Ovary (tissue), 9 donors: ENCODE measurements around the gene UQCRHL. TPM values are rescaled to one million over a fixed set of nuclear protein-coding genes. Genes with fewer than 3 reads are reported as not detected.

Experiments used
- DNase-seq, 5 donors: peaks; one replicate each; pipeline ENCODE4 v3.0.0-alpha.2; 2019 to 2020
- H3K27ac ChIP-seq, 2 donors: fragments of 200-600 bp; one replicate each; pipeline versions ENCODE4 v1.5.1 to v1.8.0; 2019 to 2022
- H3K27me3 ChIP-seq: fragments of 200-600 bp; one replicate; pipeline ENCODE4 v1.8.0; 2022
- H3K36me3 ChIP-seq: fragments of 200-600 bp; sonication (generic); one replicate; pipeline ENCODE4 v1.5.1; 2019
- H3K4me1 ChIP-seq: one replicate; pipeline ENCODE4 v1.8.1; 2013; ENCODE audit warnings: mild to moderate bottlenecking, moderate library complexity; ENCODE audit not compliant: insufficient read depth
- H3K4me3 ChIP-seq: fragments of 200-600 bp; sonication (generic); one replicate; pipeline ENCODE4 v1.5.1; 2017
- H3K9me3 ChIP-seq, 2 donors: fragments of 200-600 bp in 1 of 2; sonication (generic) in 1 of 2; one replicate each; pipeline versions ENCODE4 v1.5.1 to v1.8.1; 2013 to 2019; ENCODE audit warnings: mild to moderate bottlenecking in 1 of 2, moderate library complexity in 1 of 2
- EP300 ChIP-seq: sonication (generic); formaldehyde crosslinking; IDR thresholded peaks from one replicate; pipeline ENCODE4 v1.6.1; 2017; ENCODE audit warnings: antibody characterized with exemption
- POLR2A ChIP-seq: fragments of 450-650 bp; IDR thresholded peaks from one replicate; pipeline ENCODE4 v1.6.1; 2017; ENCODE audit warnings: antibody characterized with exemption, mild to moderate bottlenecking, moderate library complexity
- WGBS, 3 donors: extraction: QIAGEN DNeasy Blood & Tissue Kit in 1 of 3; methylation state at CpG; one replicate each; pipeline versions ENCODE4 v1.1.5 to v1.1.7; 2013 to 2017; 5-methylcytosine and 5-hydroxymethylcytosine counted together
- intact Hi-C, 4 donors: fragments of 100-400 bp; cut with DNase I; formaldehyde crosslinking; loops; one replicate each; pipeline versions ENCODE4 v1.11.0 to v1.15.1; 2022 to 2023
- polyA plus RNA-seq, 2 donors: library from polyadenylated mRNA; stranded (reverse); fragments of 200-250 nt in 1 of 2; fragments of 350-450 nt in 1 of 2; fragmentation: Illumina TruSeq in 1 of 2; extraction: RNeasy Lipid Tissue Mini Kit (QIAGEN cat#74804) in 1 of 2; gene quantifications; one replicate each; pipeline ENCODE4 v1.2.3, GENCODE V29; 2013 to 2014
- total RNA-seq, 7 donors: library from RNA; depleted of rRNA in 2 of 7; stranded (reverse); fragments of >200 nt in 2 of 7; fragmentation: NEBNext Ultra II Directional in 3 of 7; extraction: Animal tissue kit (Norgen Biotek cat#: 25700) in 3 of 7; gene quantifications; one replicate each; pipeline versions ENCODE4 v1.1.0 to v1.2.4, GENCODE V29; 2016 to 2023
- TF ChIP-seq, protein P1 (sequence below), 3 donors: fragments of 450-650 bp in 2 of 3; fragments of 200-600 bp in 1 of 3; IDR thresholded peaks; one replicate each; pipeline versions ENCODE4 v1.5.1 to v1.8.0; 2016 to 2022; ENCODE audit warnings: antibody characterized with exemption in 3 of 3, mild to moderate bottlenecking in 1 of 3
- donor health status: DM: no; HTN: no; CAD: no; lungs with moderate emphysema.
- donor health status: DM: no; HTN: no; CAD: no.
- donor health status: Bipolar disorder and iron deficiency.
- donor health status: DM: yes; HTN: yes; CAD: no.
- donor health status: DM: no; HTN: no; CAD: no.
- donor health status: DM: yes; HTN: yes; CAD: no.

UQCRHL gene
- total and polyA plus RNA-seq, 9 donors: 0.65 to 5.6 (median 1.4) TPM

DNA sequence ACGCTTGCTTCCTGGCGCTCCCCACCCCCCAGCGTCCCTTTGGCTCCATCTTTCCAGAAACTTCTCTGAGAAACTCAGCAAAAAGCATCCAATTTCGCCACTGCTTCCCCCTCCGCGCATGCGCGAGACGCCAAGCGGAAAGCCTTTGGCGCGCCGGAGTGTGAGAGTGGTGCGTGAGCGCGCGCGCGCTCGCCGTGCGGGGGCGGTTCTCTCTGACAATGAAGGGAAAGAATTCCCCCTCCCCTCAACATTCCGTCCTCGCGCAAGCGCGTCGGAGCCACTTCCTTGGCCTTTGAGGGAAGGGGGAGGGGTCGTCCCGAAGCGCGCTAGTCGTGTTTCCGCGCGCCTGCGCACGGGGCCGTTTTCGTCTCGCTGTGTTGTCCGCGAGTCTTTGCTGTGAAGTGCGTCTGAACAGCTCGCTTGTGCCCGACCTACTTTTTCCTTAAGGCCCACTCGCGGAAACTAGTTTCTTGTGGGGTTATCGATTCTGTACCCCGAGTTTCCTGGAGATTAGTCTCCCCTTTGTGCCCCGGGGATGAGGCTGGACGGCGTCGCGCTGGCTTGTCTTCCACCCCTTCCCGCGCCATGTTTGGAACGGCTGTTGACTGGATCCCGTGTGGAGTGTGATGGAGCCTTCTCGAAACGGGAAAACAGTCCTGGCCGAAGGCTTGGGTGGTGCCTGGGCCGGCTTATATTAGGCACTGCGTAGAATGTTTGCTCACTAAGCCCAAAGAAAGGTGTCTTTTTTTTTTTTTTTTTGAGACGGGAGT, 28.5 kb upstream of the UQCRHL start:
- Histone ChIP-seq H3K4me3 (peak overlapping the region; percentile 53), H3K27me3 (no peaks in the 10 kb centered on the region), H3K27ac (peak overlapping the region; percentile 99 to 100), H3K9me3 (no peaks in the 10 kb centered on the region), H3K4me1 (no peaks in the 10 kb centered on the region), H3K36me3 (no peaks in the 10 kb centered on the region)
- TF ChIP-seq POLR2A: peak; percentile 82
- TF ChIP-seq EP300: peak; percentile 94
- TF ChIP-seq, protein P1, sequence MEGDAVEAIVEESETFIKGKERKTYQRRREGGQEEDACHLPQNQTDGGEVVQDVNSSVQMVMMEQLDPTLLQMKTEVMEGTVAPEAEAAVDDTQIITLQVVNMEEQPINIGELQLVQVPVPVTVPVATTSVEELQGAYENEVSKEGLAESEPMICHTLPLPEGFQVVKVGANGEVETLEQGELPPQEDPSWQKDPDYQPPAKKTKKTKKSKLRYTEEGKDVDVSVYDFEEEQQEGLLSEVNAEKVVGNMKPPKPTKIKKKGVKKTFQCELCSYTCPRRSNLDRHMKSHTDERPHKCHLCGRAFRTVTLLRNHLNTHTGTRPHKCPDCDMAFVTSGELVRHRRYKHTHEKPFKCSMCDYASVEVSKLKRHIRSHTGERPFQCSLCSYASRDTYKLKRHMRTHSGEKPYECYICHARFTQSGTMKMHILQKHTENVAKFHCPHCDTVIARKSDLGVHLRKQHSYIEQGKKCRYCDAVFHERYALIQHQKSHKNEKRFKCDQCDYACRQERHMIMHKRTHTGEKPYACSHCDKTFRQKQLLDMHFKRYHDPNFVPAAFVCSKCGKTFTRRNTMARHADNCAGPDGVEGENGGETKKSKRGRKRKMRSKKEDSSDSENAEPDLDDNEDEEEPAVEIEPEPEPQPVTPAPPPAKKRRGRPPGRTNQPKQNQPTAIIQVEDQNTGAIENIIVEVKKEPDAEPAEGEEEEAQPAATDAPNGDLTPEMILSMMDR (IDR thresholded peaks at IDR 0.05): no peak
- peak; percentile 100 for DNase-seq
- WGBS, 3 donors: 1 to 2% (median 2%) methylated on average over 59 to 66 of the region's 66 CpGs
- intact Hi-C loops: loop anchor here in 1 of 4 donors (2.0 kb wide), 1 partner anchor 13 kb away; no protein-coding TSS in a partner anchor

DNA sequence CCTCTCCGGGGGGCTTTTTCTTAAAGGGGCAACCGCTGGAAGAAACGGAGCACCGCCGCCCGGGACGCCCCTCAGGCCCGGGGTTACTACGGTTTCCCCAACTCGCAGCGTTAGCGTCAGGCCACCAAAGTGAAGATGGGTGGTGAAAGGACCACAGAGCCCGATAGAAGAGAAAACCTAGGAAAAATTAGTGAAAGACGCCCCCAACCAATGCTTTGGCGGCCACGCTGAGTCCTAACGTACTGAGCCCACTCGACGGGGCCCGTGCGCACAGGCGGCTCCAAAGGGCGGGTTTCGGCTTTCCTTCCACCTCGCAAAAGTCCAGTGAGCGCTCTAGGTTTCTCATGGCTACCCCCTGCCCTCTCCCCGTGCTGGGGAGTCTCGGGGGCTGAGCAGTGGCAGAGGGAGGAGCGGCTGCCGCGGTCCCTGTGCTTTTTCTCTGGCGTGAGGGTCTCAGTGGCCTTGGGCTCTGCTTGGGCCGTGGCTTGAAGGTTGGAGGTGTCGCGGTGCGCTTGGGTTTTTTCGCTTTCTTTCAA, 27.8 kb upstream of the UQCRHL start:
- Histone ChIP-seq H3K27ac (peak overlapping the region; percentile 99 to 100), H3K4me1 (peaks cover 3% of the 10 kb centered on the region), H3K4me3 (peak overlapping the region; percentile 53), H3K36me3 (no peaks in the 10 kb centered on the region), H3K9me3 (no peaks in the 10 kb centered on the region), H3K27me3 (no peaks in the 10 kb centered on the region)
- intact Hi-C loops: loop anchor here in 1 of 4 donors (2.0 kb wide), 1 partner anchor 14 kb away; no protein-coding TSS in a partner anchor
- no peak for TF ChIP-seq EP300
- TF ChIP-seq, protein P1 (IDR thresholded peaks at IDR 0.05): peak in 1 of 3 donors; percentile 2
- no peak for DNase-seq
- 0 to 1% (median 1%) methylated on average over 37 of the region's 37 CpGs for WGBS, 3 donors

DNA sequence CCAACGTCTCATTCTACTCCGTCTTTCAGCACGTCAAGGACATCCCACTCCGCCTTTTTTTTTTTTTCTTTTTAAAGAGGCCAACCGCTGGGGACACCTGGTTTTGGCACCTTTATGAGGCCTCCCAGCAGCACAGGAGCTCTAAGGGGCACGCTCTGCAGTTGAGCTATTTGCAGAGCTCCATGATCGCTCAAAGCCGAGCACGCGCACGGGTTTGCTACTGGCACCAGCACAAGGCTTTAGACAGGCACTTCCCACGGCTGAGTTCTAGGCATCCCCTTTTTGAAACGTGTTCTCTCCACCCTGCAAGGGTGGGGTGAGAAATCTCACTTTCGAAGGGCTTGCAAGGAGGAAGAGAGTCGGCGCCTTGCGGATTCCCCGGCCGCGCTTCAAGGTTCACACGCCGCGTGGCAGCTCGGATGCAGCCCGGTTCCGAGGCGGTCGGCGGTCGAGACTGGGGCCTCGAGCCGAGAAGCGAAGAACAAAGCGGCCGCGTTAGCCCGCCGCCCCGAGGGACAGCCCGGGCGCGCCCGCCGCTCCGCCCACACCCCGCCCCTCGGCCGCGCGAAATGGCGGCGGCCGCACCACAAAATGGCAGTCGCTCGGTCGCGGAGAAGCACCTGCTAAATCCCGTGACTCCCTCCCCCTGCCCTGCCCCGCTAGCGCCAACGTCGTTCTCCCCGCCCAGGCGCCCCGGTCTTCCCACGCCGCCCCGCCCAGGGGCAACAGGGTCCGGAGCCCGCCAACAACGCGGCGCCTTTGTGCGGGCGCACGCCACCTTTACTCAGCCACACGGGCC, 27.2 kb upstream of the UQCRHL start:
- TF ChIP-seq EP300: no peak
- TF ChIP-seq, protein P1 (IDR thresholded peaks at IDR 0.05): peak in 1 of 3 donors; percentile 20
- Histone ChIP-seq H3K4me1 (peaks cover 3% of the 10 kb centered on the region), H3K27ac (peak overlapping the region; percentile 99 to 100), H3K9me3 (no peaks in the 10 kb centered on the region), H3K27me3 (no peaks in the 10 kb centered on the region), H3K4me3 (peak overlapping the region; percentile 53), H3K36me3 (no peaks in the 10 kb centered on the region)
- peak; percentile 81 to 89 (median 87) for DNase-seq
- intact Hi-C loops: loop anchor here in 1 of 4 donors (2.0 kb wide), 1 partner anchor 14 kb away; no protein-coding TSS in a partner anchor
- 0 to 1% (median 0%) methylated on average over 47 to 77 of the region's 77 CpGs for WGBS, 3 donors

DNA sequence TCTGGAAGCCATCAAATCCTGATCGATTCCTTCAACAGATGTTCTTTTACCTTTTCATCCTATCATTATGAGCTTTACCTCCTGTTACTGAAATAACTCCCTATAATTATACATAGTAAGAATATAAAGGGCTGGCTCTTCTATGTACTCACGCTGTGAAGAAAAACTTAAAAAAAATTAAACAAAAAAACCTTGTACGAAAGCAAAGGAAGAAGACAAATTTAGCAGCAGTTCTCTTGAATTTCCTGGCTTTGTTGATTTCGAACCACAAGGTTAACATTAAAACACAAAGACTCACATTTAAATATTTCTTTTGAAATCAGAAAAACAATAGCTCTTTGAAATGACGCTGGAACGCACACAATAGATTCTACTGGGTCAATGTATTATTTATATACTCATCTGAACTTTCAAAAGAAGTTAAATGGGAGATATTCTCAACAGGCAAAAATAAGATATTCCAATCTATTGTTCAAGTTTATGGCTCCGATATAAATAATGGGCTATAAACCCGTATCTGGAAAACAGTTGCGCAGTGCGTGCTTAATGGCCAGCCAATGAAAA, 26.5 kb upstream of the UQCRHL start:
- WGBS, 3 donors: 0 to 1% (median 0%) methylated on average over 10 of the region's 10 CpGs
- no peaks in the 10 kb centered on the region for H3K36me3 ChIP-seq
- intact Hi-C loops: loop anchor here in 1 of 4 donors (2.0 kb wide), 1 partner anchor 15 kb away; no protein-coding TSS in a partner anchor
- peak overlapping the region; percentile 53 for H3K4me3 ChIP-seq
- H3K9me3 ChIP-seq: no peaks in the 10 kb centered on the region
- TF ChIP-seq, protein P1 (IDR thresholded peaks at IDR 0.05): no peak
- TF ChIP-seq EP300 (no peak), POLR2A (no peak)
- H3K4me1 ChIP-seq: peaks cover 3% of the 10 kb centered on the region
- no peaks in the 10 kb centered on the region for H3K27me3 ChIP-seq
- DNase-seq: no peak
- peak overlapping the region; percentile 99 to 100 for H3K27ac ChIP-seq
